Upper lobe of right lung (tissue), 1 donor: ENCODE measurements around the gene SNRNP35. TPM values are rescaled to one million over a fixed set of nuclear protein-coding genes. Genes with fewer than 3 reads are reported as not detected.
A peak's percentile ranks its signal among the peaks of the same experiment; 100 is the strongest.
"Not testable (repeated sequence)": the region's sequence is repeated elsewhere in the genome, so short reads cannot be mapped to it uniquely, and the experiment has no call there.

ENCODE experiments used
- ATAC-seq: fragments of 200-7000 bp; cut with Tn5 transposase; one replicate; pipeline ENCODE4 v1.9.1; 2020; ENCODE audit warnings: mild to moderate bottlenecking, moderate library complexity
- DNase-seq: peaks from one replicate; pipeline ENCODE4 v3.0.0-alpha.2; 2020
- H3K27ac ChIP-seq: fragments of 200-600 bp; one replicate; pipeline ENCODE4 v1.8.0; 2022
- H3K27me3 ChIP-seq: fragments of 200-600 bp; one replicate; pipeline ENCODE4 v1.8.0; 2022; ENCODE audit warnings: mild to moderate bottlenecking
- H3K36me3 ChIP-seq: fragments of 200-600 bp; one replicate; pipeline ENCODE4 v1.8.0; 2022
- H3K4me1 ChIP-seq: fragments of 200-600 bp; one replicate; pipeline ENCODE4 v1.8.0; 2022
- H3K4me3 ChIP-seq: fragments of 200-600 bp; one replicate; pipeline ENCODE4 v1.8.0; 2022; ENCODE audit warnings: mild to moderate bottlenecking
- H3K9me3 ChIP-seq: fragments of 200-600 bp; one replicate; pipeline ENCODE4 v1.8.0; 2022
- intact Hi-C: fragments of 100-400 bp; cut with DNase I; formaldehyde crosslinking; loops from one replicate; pipeline ENCODE4 v1.11.0; 2022
- long read RNA-seq: library from polyadenylated mRNA; unstranded; transcript quantifications from one replicate; pipeline ENCODE4 v2.0.0, GENCODE V29; 2021
- total RNA-seq: library from RNA; stranded (reverse); fragmentation: NEBNext Ultra II Directional; extraction: Animal tissue kit (Norgen Biotek cat#: 25700); gene quantifications from one replicate; pipeline ENCODE4 v1.2.1, GENCODE V29; 2021
- TF ChIP-seq, protein P1 (sequence below): fragments of 200-600 bp; IDR thresholded peaks from one replicate; pipeline ENCODE4 v1.8.0; 2022; ENCODE audit warnings: antibody characterized with exemption
- donor health status: DM: no; HTN: yes; CAD: no; lungs with severe emphysema.

Gene SNRNP35, protein sequence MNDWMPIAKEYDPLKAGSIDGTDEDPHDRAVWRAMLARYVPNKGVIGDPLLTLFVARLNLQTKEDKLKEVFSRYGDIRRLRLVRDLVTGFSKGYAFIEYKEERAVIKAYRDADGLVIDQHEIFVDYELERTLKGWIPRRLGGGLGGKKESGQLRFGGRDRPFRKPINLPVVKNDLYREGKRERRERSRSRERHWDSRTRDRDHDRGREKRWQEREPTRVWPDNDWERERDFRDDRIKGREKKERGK
- 20.4 TPM for total RNA-seq
- long read RNA-seq, transcript SNRNP35-203 (2 exons, 1,975 nt): major isoform, 17 of 23 reads
- long read RNA-seq, partial matches to known transcripts: 3 of 23 reads
- long read RNA-seq, other reads (novel, unspliced or antisense): 0 of 23 reads

DNA sequence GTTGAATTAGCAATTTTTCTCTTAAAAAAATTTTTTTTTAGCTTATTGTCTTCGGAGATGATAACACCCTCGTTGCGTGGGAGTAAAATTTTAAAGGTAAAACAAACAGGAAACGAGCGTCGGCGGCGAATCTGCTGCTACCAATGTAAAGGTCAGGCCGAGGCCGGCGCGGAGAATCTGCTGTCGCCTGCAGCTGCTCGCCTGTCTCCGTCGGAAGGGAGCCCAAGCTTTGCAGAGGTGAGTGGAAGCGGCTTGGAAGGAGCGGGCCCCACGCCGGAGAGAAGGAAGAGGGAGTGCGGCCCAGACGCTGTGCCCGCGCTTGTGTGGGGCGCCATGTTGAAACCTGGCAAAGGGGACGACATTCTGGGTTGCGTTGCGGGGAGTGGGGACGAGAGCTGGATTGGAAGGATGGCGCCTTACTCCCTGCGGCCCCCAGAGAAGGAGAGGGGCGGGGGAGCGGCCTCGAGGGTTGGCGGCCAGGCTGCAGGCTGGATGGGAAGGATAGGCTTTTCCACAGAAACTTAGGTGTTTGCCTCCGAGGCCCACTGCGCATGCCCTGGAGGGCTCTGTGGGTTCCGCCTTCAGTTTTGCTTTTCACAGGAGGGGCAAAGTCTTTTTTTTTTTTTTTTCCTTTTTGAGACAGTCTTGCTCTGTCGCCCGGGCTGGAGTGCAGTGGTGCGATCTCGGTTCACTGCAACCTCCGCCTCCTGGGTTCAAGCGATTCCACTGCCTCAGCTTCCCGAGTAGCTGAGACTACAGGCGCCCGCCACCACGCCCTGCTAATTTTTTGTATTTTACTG lies at the start of gene SNRNP35:
Gene SNRNP35, plus strand, starts transcription at position 160 of the 800 bp plus-strand sequence. CDS start 7,402 bp downstream, outside the sequence.
- ATAC-seq: peak; percentile 90

GRCh38 chr12:123408619-123409018 lies 49.3 kb upstream of the SNRNP35 start:
- H3K4me1 ChIP-seq, H3K27me3 ChIP-seq, H3K27ac ChIP-seq, H3K9me3 ChIP-seq, intact Hi-C loops, H3K4me3 ChIP-seq, ATAC-seq, DNase-seq: not testable (repeated sequence)
- H3K36me3 ChIP-seq: peaks cover 64% of the 10 kb centered on the region

More for the DNA sequence above, at the start of gene SNRNP35:
- Histone ChIP-seq H3K9me3 (no peaks in the 10 kb centered on the region), H3K36me3 (no peaks in the 10 kb centered on the region), H3K27me3 (no peaks in the 10 kb centered on the region), H3K4me3 (peak within 1 kb of the TSS; percentile 95), H3K27ac (peak within 1 kb of the TSS; percentile 100), H3K4me1 (peaks cover 13% of the 10 kb centered on the region)
- TF ChIP-seq, protein P1, sequence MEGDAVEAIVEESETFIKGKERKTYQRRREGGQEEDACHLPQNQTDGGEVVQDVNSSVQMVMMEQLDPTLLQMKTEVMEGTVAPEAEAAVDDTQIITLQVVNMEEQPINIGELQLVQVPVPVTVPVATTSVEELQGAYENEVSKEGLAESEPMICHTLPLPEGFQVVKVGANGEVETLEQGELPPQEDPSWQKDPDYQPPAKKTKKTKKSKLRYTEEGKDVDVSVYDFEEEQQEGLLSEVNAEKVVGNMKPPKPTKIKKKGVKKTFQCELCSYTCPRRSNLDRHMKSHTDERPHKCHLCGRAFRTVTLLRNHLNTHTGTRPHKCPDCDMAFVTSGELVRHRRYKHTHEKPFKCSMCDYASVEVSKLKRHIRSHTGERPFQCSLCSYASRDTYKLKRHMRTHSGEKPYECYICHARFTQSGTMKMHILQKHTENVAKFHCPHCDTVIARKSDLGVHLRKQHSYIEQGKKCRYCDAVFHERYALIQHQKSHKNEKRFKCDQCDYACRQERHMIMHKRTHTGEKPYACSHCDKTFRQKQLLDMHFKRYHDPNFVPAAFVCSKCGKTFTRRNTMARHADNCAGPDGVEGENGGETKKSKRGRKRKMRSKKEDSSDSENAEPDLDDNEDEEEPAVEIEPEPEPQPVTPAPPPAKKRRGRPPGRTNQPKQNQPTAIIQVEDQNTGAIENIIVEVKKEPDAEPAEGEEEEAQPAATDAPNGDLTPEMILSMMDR: no peak
- DNase-seq: peak; percentile 91
- intact Hi-C loops: no loop called here

- intact Hi-C loops, DNase-seq: not testable (repeated sequence)
- peaks cover 55% of the 10 kb centered on the region for H3K36me3 ChIP-seq
Observed at GRCh38 chr12:123409284-123410040, 48.5 kb upstream of the SNRNP35 start.

GRCh38 chr12:123410041-123410412 lies 47.9 kb upstream of the SNRNP35 start:
- intact Hi-C loops: no loop called here
- H3K27me3 ChIP-seq: no peaks in the 10 kb centered on the region
- H3K27ac ChIP-seq: no peak overlapping the region
- ATAC-seq (no peak), DNase-seq (no peak)
- TF ChIP-seq, protein P1: no peak
- H3K9me3 ChIP-seq: no peaks in the 10 kb centered on the region
- H3K36me3 ChIP-seq: peaks cover 52% of the 10 kb centered on the region
- H3K4me1 ChIP-seq: no peaks in the 10 kb centered on the region
- H3K4me3 ChIP-seq: no peak overlapping the region

More at GRCh38 chr12:123409284-123410040, 48.5 kb upstream of the SNRNP35 start:
- H3K9me3 ChIP-seq, ATAC-seq, H3K27me3 ChIP-seq, H3K4me1 ChIP-seq, H3K27ac ChIP-seq, H3K4me3 ChIP-seq: not testable (repeated sequence)

DNA sequence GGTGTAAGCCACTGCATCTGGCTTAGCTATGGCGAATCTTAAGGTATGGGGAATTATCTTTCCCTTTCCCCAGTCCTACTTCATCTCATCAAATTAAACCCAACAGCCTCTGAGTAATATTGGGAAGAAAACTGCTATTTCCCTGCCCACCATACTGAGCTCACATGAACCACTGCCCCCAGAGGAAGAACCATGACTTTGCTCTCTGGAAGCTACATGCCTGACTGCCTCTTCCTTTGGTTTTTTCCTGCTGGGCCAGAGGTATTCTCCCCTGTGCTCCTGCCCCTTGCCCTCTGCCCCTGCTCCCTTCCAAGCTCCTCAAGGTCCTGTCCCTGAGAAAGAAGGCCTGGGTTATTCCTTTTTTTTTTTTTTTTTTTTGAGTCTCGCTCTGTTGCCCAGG lies 36.6 kb upstream of the SNRNP35 start:
- DNase-seq: no peak
- no peak overlapping the region for H3K27ac ChIP-seq
- H3K36me3 ChIP-seq: peaks cover 73% of the 10 kb centered on the region
- no peak for ATAC-seq
- no peak overlapping the region for H3K4me3 ChIP-seq
- TF ChIP-seq, protein P1: no peak
- H3K4me1 ChIP-seq: no peaks in the 10 kb centered on the region
- intact Hi-C loops: no loop called here
- H3K9me3 ChIP-seq: no peaks in the 10 kb centered on the region
- no peaks in the 10 kb centered on the region for H3K27me3 ChIP-seq

GRCh38 chr12:123427036-123427769 lies 30.7 kb upstream of the SNRNP35 start:
- DNase-seq (no peak), ATAC-seq (no peak)
- TF ChIP-seq, protein P1: no peak
- Histone ChIP-seq H3K36me3 (peaks cover 63% of the 10 kb centered on the region), H3K4me1 (peaks cover 9% of the 10 kb centered on the region), H3K4me3 (no peak overlapping the region), H3K27ac (no peak overlapping the region), H3K27me3 (no peaks in the 10 kb centered on the region), H3K9me3 (no peaks in the 10 kb centered on the region)
- intact Hi-C loops: no loop called here
